NCI-H82 treated with DMSO at 0.1 percent for 48 hours (cell line): ENCODE results near the gene GRM3.

Source experiments
- DNase-seq: peaks from one replicate; lab custom pipeline; 2025; ENCODE audit not compliant: unreplicated experiment; lab: John Stamatoyannopoulos, UW

GRM3 gene

DNA sequence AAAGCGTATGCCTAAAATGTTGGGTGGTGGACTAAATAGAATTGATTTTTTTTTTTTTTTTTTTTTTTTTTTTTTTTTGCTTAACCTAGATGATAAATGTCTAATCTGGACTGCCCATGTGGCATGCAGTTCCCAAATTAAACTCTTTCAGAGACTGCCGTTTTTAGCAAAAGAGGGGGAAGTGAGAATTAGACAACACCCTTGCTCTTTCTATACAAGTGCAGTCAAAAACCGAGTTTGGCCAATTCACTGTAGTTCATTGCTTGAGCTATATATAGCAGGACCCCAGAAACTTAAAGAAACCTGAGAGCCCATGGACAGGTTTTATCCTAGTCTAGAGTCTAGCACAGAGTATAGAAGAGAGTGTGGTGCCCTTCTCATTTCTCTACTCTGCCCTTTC lies 141.9 kb downstream of the GRM3 start:
- DNase-seq: no peak

DNA sequence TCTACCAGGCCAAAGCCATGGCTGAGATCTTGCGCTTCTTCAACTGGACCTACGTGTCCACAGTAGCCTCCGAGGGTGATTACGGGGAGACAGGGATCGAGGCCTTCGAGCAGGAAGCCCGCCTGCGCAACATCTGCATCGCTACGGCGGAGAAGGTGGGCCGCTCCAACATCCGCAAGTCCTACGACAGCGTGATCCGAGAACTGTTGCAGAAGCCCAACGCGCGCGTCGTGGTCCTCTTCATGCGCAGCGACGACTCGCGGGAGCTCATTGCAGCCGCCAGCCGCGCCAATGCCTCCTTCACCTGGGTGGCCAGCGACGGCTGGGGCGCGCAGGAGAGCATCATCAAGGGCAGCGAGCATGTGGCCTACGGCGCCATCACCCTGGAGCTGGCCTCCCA lies 142.7 kb downstream of the GRM3 start:
- DNase-seq: no peak

DNA sequence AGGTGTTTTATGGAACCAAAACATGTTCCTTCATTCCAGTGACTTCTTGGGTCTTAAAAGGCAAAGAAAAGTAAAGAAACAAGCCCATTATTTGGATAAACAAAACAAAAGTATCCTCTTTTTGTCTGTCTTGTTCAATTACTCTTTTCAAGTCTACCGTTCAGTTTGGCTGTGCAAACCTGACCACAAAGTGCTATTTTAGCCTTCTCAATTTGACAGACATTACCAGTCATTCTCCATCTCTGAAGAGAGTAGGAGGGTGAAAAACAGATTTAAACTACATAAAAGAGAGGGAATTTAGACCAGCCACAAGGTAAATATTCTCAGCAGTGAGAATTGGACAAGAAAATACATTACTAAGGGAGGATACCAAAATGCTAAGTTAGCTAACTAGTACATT lies 145.2 kb downstream of the GRM3 start:
- no peak for DNase-seq

DNA sequence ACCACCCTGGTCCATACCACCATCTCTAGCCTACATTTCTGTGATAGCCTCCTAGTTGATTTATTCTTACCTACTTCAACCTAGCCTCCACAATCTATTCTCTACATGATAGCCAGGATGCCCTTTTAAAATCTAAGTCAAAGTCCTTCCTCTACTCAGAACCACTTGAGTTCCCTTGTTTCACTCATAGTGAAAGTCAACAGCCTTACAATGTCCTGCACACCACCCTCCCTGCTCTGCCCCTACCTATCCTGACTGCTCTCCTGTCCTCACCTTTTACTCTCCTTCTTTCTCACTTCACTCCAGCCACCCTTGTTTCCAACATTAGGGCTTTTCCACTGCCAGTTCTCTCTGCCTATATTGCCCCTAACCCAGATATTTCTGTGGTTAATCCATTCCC lies 146.7 kb downstream of the GRM3 start:
- no peak for DNase-seq

DNA sequence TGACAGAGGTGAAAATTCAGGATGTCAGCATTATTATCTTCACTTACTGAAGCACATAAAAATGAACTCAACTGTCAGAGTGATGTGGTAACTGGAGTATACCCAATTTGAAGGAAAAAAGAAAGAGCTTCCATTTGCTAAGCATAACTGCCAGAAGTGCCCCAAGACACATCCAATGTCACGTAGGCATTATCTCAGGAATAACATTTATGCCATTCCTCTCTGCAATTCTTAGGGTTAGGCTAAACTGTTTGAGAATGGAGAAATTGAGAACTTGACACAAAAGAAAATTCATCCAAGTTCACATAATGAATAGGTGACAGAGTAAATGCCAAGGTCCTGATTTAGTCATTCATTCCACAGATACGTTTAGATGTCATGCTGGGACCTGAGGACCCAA lies 148.6 kb downstream of the GRM3 start:
- no peak for DNase-seq

DNA sequence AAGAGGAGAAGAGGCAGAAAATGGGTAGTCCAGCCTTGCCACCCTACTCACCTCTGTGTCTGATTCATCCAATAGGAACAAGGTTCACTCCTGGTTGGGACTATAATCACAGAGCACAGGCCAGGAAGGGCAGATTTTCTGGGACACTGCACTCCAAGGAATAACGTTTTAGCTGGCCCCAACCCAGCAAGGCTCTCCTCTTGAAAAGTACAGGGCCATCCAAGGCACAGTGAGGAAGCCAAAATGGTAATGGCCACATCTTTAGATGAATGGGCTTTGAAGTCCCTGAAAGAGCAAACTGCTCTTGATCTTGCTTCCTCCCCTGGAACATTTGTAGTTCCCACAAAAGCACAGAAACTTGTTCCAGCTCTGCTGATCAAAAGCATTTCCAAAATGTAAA lies 149.4 kb downstream of the GRM3 start:
- DNase-seq: no peak

DNA sequence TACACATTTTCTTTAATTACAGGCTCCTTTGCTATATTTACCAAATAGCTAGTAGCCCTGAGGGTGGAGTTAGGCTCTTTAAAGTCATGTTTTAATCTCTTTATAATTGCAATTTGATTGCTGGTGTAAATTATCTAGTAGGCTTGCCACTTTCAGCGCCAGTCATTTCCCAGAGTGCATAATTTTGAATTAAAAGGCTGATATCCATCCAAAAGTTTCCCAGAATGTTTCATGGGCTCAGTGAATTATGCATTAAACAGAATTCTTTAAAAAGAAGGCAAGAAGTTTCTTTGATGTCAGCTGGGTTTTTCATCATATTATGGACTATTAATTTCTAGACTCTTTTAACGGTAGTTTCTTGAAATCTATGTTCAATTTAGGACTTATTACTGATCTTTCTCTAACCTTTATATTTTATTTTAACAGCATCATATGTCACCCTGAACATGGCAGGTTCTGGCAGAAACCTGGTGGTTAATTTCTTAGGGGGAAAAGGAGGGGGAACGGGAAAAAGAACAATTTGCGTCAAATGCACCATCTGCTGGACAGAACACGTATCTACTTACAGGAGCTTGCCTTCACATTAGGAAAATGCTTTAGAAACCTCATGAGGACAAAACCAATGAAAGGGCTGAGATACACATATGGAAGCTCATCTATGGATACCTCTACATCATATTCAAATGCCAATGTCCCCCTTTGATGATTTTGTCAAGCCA lies 171.1 kb downstream of the GRM3 start:
- peak; percentile 28 for DNase-seq

DNA sequence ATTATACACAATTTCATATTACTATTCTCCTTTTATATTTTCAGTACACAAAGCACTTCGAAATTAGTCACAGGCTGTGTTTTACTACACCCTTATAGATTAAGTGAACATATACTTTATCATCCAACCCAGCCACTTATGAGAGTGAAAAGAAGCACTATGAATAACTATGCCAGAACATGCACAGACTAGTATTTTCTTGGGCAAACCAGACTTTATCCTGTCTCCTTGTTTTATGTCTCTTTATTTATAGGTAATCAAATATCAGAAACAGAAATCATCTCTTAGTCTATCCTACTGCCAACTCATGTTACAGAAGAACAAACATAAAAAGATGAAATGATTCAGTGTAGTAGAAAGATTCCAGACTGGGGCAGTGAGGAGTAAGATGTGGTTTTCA lies 171.8 kb downstream of the GRM3 start:
- no peak for DNase-seq

DNA sequence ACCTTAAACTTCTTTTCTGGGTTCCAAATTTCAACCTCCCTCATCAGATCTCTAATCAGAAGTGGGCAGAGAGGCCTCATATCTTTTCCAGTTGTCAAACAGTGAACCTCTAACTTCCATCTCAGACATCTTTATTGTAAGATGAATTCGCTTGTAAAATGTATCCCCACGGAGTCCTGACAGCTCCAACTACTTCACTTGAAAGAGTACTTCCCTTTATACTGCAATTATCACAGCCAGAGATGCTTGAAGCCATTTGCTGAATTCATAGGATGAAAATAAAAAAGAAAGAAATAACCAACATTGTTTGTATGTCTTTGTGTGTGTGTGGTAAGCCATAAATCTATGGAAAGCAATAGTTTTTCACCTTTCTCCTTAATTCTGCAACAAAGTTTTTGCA lies 175.2 kb downstream of the GRM3 start:
- DNase-seq: no peak

DNA sequence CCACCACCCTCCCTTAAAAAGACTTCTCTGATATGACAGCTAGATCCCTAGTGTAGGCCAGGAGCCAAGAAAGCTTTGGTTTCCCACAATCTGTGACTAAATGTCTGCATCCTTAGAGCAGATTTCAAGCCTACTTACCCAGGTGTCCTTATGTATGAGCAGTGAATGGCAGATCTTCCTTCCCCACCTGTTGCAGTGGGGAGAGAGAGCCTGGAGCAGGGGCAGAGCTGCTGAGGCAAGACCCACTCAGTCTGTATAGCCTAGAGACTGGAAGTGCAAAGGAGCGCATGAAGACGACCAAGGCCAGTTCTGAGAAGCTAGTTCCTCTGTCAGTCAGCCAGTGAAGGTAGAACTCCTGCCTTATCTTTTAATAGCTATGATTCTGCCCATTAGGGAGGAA lies 180.1 kb downstream of the GRM3 start:
- DNase-seq: no peak

DNA sequence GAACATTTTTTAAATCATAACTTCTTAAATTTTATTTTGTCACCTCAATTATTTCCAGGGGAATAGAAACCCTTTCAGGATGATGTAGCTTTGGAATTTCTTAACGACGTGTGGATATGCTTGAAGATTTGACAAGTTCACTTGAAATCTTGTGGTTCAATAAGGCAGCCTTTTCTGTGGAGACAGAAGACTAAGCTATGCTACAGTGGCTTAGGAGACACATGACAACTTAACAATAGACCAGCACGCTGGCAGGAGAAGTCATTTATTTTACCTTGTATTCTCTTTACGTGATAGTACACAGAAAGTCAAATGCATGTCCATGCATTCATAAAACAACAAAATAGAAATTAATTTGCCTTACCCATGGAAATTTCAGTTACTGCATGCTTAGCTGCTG lies 181.6 kb downstream of the GRM3 start:
- DNase-seq: no peak

DNA sequence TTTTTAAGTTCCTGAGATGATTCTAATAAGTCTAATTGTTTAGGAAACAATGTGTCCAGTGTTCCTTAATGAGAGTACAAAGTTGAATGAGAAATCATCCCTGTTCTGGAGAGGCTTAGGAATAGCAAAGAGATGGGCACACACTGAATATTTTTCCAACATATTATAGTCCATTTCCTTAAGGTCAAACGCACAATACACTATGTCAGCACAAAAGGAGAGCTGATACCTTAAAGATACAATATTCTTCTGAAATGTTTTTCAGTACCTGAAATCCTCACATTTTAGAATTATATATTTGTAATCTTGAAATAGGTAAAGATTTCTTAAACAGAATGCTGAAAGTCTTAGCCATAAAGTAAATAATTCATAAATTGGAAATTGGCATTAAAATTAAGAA lies 183.2 kb downstream of the GRM3 start:
- no peak for DNase-seq

DNA sequence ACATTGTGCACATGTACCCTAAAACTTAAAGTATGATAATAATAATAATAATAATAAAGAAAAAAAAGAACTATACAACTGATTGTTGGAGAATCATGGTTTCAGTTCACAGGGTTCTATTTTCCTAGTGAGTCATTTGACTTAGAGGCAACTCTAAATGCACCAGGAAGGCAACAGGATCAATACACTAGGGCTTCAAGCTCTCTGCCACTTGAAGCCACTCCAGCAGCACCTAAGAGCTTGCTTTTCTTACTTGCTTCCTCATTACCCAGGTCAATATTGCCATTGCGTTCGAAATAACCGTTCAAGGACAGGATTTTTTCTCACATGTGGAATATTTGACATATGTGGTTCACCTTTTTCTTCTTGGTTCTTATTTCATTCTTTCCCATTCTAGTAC lies 189.7 kb downstream of the GRM3 start:
- no peak for DNase-seq

DNA sequence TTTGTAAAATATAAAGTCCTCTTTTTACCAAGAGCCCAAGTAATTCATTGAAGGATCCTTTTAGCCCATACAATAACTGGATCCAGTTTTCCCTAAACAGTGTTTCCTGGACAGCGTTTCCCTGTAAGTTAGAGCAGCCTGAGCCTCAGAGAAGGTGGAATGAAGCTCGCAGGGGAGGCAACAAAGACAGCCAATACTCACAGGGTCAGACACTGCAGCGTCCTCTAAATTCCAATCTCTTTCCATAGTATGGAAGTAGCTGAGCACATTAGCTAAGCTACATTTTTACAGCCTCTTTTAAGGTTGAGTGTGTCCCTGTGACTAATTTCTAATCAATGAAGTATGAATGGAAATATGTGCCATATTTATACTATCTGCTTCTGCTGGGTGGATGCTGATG lies 193.5 kb downstream of the GRM3 start:
- DNase-seq: no peak

DNA sequence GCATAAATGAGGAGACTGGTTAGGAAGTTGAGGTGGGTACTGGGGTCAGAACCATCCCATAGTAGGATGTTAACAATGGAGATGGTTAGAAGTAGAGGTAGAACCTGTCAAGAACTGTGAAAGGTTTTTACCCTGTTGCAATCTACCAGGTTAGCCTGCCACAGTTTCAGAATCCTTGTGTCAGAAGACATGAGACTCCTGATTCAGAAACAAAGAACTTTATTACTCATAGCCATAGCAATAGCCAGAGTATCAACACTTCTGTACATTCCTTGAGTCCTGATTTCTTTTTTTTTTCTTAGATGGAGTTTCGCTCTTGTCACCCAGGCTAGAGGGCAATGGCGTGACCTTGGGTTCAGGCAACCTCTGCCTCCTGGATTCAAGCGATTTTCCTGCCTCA lies 200.9 kb downstream of the GRM3 start:
- DNase-seq: no peak

DNA sequence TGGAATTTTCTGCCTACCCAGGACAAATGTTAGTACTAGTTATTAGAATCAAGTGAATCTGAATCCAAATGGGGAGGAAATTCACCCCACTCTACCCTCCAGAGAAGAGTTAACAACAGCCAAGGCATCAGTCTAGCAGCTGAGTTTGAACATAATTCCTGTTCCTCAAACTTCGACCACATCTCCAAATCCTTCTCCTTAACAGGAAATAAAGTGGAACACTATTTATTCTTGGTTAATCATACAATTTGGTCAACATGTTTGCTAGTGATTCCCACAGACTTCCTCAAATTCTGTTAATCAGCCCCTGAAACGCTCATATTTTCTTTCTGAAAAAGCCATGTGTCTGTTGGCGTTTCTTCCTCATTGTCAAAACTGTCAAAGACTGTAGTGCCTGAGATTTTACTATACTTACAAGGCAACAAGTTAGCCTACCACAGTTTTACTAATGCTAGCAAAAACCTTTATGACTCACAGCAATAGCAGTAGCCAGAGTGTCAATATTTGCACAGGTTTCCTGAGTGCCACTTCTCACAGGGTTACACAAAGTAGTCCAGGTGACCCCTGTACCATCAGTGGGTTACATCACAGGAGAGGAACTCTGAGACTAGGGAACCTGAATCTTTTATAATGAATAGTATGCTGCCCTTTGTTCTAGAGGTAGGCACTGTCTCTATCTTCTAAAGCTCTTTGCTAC lies 202.9 kb downstream of the GRM3 start:
- no peak for DNase-seq

DNA sequence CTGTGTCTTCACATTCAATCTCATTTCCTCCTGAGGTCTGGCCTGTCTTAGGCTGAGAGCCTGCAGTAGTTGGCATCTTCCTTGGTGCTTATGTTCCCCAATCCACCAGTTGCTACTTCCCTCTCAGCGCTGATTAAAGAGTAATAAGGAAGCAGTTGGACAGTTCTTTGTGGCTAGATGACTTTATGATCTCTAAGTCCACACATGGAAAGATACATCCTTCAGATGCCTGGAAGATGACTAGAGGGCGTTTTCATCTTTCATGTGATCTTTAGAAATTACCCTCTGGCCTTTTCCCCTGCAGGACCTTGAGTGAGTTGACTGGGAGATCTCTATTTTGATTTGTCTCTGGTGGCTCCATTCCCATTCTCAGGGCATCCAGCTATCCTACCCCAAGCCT lies 204.5 kb downstream of the GRM3 start:
- no peak for DNase-seq

DNA sequence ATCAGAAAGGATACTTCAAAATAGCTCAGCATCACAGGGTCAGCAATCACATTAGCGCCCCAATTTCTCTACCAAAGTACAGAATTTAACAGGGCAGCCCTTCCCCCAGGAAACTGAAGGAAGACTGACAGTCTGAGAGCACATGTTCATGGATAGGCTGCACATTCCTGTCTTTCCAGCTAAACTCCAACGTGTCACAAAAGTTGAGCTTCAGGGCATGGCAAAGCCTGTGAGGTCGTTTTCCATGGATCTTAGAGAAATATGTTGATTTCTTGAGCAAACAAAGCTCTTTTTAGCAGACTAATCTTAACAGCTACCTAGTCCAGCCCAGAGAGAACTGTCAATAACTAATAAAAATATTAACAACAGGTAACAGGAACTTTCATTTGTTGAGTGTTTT lies 207.9 kb downstream of the GRM3 start:
- DNase-seq: no peak

DNA sequence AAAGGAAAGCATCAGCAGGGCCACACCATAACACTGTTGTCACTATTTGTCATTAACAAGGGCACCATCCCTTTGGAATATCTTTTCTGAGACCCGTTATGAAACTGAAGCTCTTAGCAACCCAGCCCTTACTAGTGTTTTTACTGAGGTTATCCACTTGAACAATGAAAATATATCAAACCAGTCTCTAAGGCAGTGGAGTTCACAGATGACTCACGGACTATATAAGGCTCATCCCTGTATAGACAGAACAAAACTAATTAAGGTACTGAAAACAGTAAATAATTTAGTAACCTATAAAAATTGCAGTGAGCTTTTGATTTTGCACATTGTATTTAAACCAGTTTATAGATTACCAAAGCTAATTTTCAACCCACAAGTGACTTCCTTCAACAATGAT lies 219.7 kb downstream of the GRM3 start:
- DNase-seq: no peak

DNA sequence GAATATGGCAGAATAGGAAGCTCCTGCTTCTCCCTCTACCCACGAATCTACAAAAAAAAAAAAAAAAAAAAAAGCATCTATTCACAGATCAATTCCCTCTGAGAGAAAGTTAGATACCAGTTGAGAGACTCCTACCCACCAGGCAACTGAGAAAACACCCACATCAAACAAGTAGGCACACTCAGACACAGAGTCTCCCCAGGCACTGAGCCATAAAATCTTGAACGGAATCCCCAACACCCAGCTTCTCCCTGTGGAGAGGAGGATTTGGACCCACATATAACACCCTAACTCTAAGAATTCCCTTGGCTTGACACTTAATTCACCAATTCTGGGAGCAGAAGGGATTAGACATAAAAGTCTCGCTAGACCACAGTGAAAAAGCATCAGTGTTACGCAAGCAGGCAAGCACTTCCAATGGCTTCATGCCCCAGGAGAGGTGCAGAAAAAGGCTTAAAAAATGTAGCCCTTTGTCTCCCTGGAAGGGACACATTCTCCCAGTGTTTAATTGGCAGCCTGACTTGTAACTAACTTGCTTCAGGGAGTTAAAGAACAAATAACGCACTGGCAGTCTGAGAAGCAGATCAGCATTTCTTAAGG lies 223.6 kb downstream of the GRM3 start:
- no peak for DNase-seq

DNA sequence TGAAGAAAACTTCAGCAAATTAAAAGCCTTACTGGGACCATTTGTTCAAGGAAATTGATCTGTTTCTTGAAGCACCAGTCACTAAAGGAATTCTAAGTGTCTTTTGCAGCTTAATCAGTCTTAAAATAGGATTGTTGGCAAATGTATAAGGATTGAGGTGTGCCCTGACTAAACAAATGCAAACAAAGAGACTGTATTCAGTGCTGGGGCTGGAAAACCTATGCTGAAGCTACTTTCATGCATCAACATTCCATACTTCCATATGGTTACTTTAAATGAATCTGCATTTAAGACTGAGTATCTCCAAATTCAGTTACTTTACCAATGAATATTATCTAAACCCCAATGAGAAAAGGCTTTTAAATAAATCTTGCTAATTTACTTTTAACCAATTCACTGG lies 232.4 kb downstream of the GRM3 start:
- DNase-seq: no peak

DNA sequence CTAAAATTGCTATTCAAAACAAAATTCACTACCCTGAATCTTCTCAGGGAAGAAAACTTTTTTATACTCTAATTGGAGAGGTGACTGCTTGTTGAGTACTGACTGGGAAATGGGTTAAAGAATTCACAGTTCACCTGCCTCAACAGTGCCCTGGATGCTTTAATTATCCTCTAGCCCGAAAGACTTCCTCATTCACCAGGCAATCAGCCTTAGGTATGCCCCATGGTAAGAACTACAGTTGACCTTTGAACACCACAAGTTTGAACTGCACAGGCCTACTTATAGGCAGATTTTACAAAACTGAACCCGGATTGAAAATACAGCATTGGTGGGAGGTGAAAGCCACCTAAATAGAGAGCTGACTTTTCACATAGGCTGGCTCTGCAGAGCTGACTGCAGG lies 240.4 kb downstream of the GRM3 start:
- DNase-seq: no peak

DNA sequence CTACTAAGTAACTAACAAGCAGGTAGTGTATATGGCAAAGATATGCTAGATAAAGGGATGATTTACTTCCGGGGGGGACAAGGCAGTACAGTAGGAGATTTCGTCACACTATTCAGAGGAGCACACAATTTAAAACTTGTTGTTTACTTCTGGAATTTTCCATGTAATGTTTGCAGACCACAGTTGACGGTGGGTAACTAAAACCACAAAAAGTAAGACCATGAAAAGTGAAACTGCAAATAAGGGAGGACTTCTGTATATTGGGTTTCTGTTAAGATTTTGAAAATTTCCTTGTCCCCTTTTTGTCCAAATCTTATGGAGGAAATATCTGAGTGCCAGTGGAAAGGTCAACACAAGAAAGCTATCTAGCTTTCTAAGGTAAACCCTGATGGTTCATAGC lies 245.8 kb downstream of the GRM3 start:
- no peak for DNase-seq
